GM12878 (cell line): ENCODE results near the gene CHAMP1. TPM values are rescaled to one million over a fixed set of nuclear protein-coding genes. Genes with fewer than 3 reads are reported as not detected.

Experiments
- ATAC-seq: fragments of 200-7000 bp; cut with Tn5 transposase; 3 replicates; pipeline ENCODE4 v1.9.1; 2020; ENCODE audit warnings: mild to moderate bottlenecking, moderate library complexity
- BruUV-seq: library from RNA; stranded (reverse); fragments of 400-500 nt; replicated peaks from 2 replicates; lab custom pipeline; 2021; lab: Mats Ljungman, UMichigan
- CTCF ChIA-PET: fragments of 300-600 bp; sonication (Branson Sonifier 250); formaldehyde crosslinking; extraction: SDS; loops from one replicate; lab custom pipeline; 2021; ENCODE audit warnings: inconsistent platforms; lab: Yijun Ruan, JAX
- POLR2A ChIA-PET: fragments of 350-600 bp; formaldehyde crosslinking; extraction: SDS; loops from one replicate; lab custom pipeline; 2021; ENCODE audit warnings: inconsistent platforms; lab: Charles Lee
- RAD21 ChIA-PET: fragments of 300-600 bp; sonication (Branson Sonifier 250); formaldehyde crosslinking; loops from one replicate; lab custom pipeline; 2023; ENCODE audit warnings: antibody characterized with exemption; ENCODE audit not compliant: unreplicated experiment; lab: Charles Lee
- SMC1A ChIA-PET: fragments of 300-600 bp; sonication (Branson Sonifier 250); formaldehyde crosslinking; loops from one replicate; lab custom pipeline; 2023; ENCODE audit not compliant: unreplicated experiment, uncharacterized antibody; lab: Charles Lee
- DNase-seq: peaks from one replicate; pipeline ENCODE4 v3.0.0-alpha.2; 2011; ENCODE audit warnings: low read depth, low spot score
- FAIRE-seq: peaks from 3 replicates; lab custom pipeline; 2011; peaks lifted over from hg19 to GRCh38; lab: Jason Lieb, UNC
- H2AFZ ChIP-seq: 2 replicates; pipeline ENCODE4 v1.6.0; 2011; ENCODE audit warnings: low read depth, low read length, control low read depth; ENCODE audit not compliant: control insufficient read depth
- H3K27ac ChIP-seq: 2 replicates; pipeline ENCODE4 v1.5.1; 2011; ENCODE audit warnings: control low read depth; ENCODE audit not compliant: control insufficient read depth, insufficient read depth
- H3K27me3 ChIP-seq, 2 experiments: replicated peaks in 1 of 2; 2 replicates each; pipeline versions ENCODE4 v1.6.0 to v1.6.1; 2011; ENCODE audit warnings: low read length in 1 of 2; ENCODE audit not compliant: control insufficient read depth in 2 of 2, insufficient read depth in 2 of 2
- H3K36me3 ChIP-seq, 2 experiments: 2 replicates each; pipeline ENCODE4 v1.5.1; 2011; ENCODE audit warnings: low read length in 1 of 2; ENCODE audit not compliant: control insufficient read depth in 2 of 2, insufficient read depth in 2 of 2
- H3K4me1 ChIP-seq: 2 replicates; pipeline ENCODE4 v1.6.1; 2011; ENCODE audit warnings: mild to moderate bottlenecking, low read length, moderate library complexity, mixed read lengths; ENCODE audit not compliant: control insufficient read depth, insufficient read depth
- H3K4me2 ChIP-seq: 2 replicates; pipeline ENCODE4 v1.6.0; 2011; ENCODE audit warnings: control low read depth; ENCODE audit not compliant: control insufficient read depth, insufficient read depth
- H3K4me3 ChIP-seq: fragments of 200-600 bp; sonication (generic); 2 replicates; pipeline ENCODE4 v1.5.1; 2016
- H3K79me2 ChIP-seq: 2 replicates; pipeline ENCODE4 v1.6.0; 2011; ENCODE audit warnings: low read length; ENCODE audit not compliant: control insufficient read depth, insufficient read depth
- H3K9ac ChIP-seq: 2 replicates; pipeline ENCODE4 v1.8.0; 2011; ENCODE audit warnings: low read length, control low read depth, mixed read lengths; ENCODE audit not compliant: control insufficient read depth, insufficient read depth
- H3K9me3 ChIP-seq: replicated peaks from 3 replicates; pipeline ENCODE4 v1.5.1; 2011; ENCODE audit warnings: mild to moderate bottlenecking, low read length; ENCODE audit not compliant: control insufficient read depth, insufficient read depth
- H4K20me1 ChIP-seq: 2 replicates; pipeline ENCODE4 v1.6.0; 2011; ENCODE audit not compliant: control insufficient read depth, insufficient read depth
- ASH2L ChIP-seq: fragments of 300-600, 200-600 bp; sonication (generic); IDR thresholded peaks from 2 replicates; pipeline ENCODE4 v1.6.1; 2017; ENCODE audit warnings: low read depth, mild to moderate bottlenecking, borderline replicate concordance
- CHD2 ChIP-seq: IDR thresholded peaks from 2 replicates; pipeline ENCODE4 v1.6.1; 2011; ENCODE audit warnings: low read depth, low read length, improper control_type of control experiment, borderline replicate concordance
- ESRRA ChIP-seq: IDR thresholded peaks from 2 replicates; pipeline ENCODE4 v1.6.1; 2012; ENCODE audit warnings: mild to moderate bottlenecking, low read length, improper control_type of control experiment
- ETV6 ChIP-seq, 2 experiments: fragments of 450-650 bp in 1 of 2; IDR thresholded peaks in 1 of 2; conservative IDR thresholded peaks in 1 of 2; 2 replicates each; pipeline ENCODE4 v1.6.1; 2014; ENCODE audit warnings: antibody characterized with exemption in 1 of 2, borderline replicate concordance in 1 of 2, low read depth in 1 of 2, mild to moderate bottlenecking in 1 of 2, moderate library complexity in 1 of 2
- IKZF2 ChIP-seq, 2 experiments: fragments of 450-650 bp; IDR thresholded peaks; 2 replicates each; pipeline ENCODE4 v1.6.1; 2017; ENCODE audit warnings: mild to moderate bottlenecking in 2 of 2, moderate library complexity in 2 of 2
- NFXL1 ChIP-seq: fragments of 450-650 bp; IDR thresholded peaks from 2 replicates; pipeline ENCODE4 v1.6.1; 2017; ENCODE audit warnings: antibody characterized with exemption, mild to moderate bottlenecking, borderline replicate concordance
- NR2F1 ChIP-seq: fragments of 450-650 bp; conservative IDR thresholded peaks from 2 replicates; pipeline ENCODE4 v1.6.1; 2017; ENCODE audit warnings: mild to moderate bottlenecking
- PAX5 ChIP-seq: IDR thresholded peaks from 2 replicates; pipeline ENCODE4 v1.6.1; 2011; ENCODE audit warnings: low read depth, low read length, borderline replicate concordance
- TBL1XR1 ChIP-seq: IDR thresholded peaks from 2 replicates; pipeline ENCODE4 v1.6.1; 2012; ENCODE audit warnings: low read depth, low read length, improper control_type of control experiment
- TCF7 ChIP-seq: IDR thresholded peaks from 2 replicates; pipeline ENCODE4 v1.6.1; 2014; ENCODE audit warnings: antibody characterized with exemption, borderline replicate concordance
- whole genome bisulfite sequencing: methylation state at CpG from one replicate; pipeline ENCODE4 v1.1.6; 2016; ENCODE audit warnings: low lambda C conversion rate; ENCODE audit not compliant: insufficient replicate concordance, insufficient coverage; ENCODE audit errors: missing lambda C conversion rate; 5-methylcytosine and 5-hydroxymethylcytosine counted together
- in situ Hi-C: fragments of 300-500 bp; cut with MboI; formaldehyde crosslinking; loops from 9 replicates; pipeline ENCODE4 v1.14.3; 2018; ENCODE audit warnings: mixed read lengths
- intact Hi-C: fragments of 100-400 bp; cut with micrococcal nuclease; formaldehyde crosslinking; loops from one replicate; pipeline ENCODE4 v1.14.2; 2022; ENCODE audit not compliant: unreplicated experiment
- polyA plus RNA-seq, 11 experiments: library from polyadenylated mRNA; depleted of rRNA in 4 of 11; unstranded in 6 of 11; stranded (reverse) in 5 of 11; fragments of >200 nt; fragmentation: Nextera tagmentation in 4 of 11; fragmentation: Illumina TruSeq in 1 of 11; extraction: Ambion mirVana in 4 of 11; extraction: Trizol in 1 of 11; gene quantifications; 1 replicate in 1 of 11; 2 replicates in 10 of 11; pipeline versions ENCODE4 v1.2.1 to v1.2.3, GENCODE V29; 2011 to 2016; ENCODE audit warnings: inconsistent platforms in 2 of 11, missing spikeins in 2 of 11, low read depth in 1 of 11
- total RNA-seq, 4 experiments: library from RNA; depleted of rRNA in 3 of 4; stranded (reverse); fragments of >200 nt in 3 of 4; fragmentation: Illumina TruSeq in 1 of 4; extraction: Trizol in 1 of 4; gene quantifications; 2 replicates each; pipeline versions ENCODE4 v1.2.1 to v1.2.3, GENCODE V29; 2013 to 2021
- TF ChIP-seq, protein P1 (sequence below): IDR thresholded peaks from 2 replicates; pipeline ENCODE4 v1.6.1; 2011; ENCODE audit warnings: low read depth, low read length, improper control_type of control experiment, borderline replicate concordance

The CHAMP1 gene
- total and polyA plus RNA-seq, 10 of the 15 experiments (the other 5 are each of a cell fraction or from before 2014, with no cell fraction given): 1.1 to 54.8 (median 23.9) TPM

DNA sequence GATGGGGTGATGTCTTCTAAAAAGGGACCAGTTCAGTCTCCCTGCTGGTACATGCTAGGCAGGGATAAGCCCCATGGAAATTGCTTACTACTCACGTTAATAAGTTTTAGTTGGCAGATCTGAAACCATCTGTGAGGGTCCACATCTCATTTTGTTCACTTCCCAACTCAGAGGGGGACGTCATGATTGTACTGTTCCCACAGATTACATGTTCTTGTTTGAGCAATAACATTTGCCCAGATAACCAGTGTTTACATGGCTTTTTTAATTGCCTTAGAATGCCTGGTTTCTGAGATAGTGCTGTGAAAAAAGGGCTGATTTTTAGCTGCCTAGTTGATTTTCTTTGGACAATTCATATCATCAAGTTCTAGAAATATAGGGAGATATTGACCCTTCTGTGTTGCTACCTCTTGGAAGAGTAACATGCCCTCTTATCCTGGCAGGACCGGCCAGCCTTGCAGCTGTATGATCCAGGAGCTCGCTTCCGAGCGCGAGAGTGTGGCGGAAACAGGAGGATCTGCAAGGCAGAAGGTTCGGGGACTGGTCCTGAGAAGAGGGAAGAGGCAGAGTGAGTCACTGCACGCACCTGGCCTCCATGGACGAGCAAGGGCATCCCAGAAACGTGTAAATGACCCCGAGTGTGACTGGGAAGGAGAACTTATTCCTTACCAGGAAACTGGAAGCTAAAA lies 9.8 kb upstream of the CHAMP1 start:
- no peak overlapping the region for H3K9ac ChIP-seq
- ChIA-PET SMC1A (no interaction called here), RAD21 (no interaction called here), POLR2A (no interaction called here), CTCF (no interaction called here)
- no TSS peak for BruUV-seq
- in situ Hi-C loops: no loop called here
- TF ChIP-seq ESRRA (no peak), IKZF2 (IDR thresholded peaks at IDR 0.05) (no peak), CHD2 (no peak), TBL1XR1 (no peak), ETV6 (conservative IDR thresholded peaks at IDR 0.05 in 1 of 2, IDR thresholded peaks at IDR 0.05 in 1 of 2; ENCODE audit: borderline replicate concordance in 1 of 2, low read depth in 1 of 2) (no peak), ASH2L (no peak), NFXL1 (no peak), NR2F1 (no peak), PAX5 (no peak), TCF7 (no peak)
- TF ChIP-seq, protein P1, sequence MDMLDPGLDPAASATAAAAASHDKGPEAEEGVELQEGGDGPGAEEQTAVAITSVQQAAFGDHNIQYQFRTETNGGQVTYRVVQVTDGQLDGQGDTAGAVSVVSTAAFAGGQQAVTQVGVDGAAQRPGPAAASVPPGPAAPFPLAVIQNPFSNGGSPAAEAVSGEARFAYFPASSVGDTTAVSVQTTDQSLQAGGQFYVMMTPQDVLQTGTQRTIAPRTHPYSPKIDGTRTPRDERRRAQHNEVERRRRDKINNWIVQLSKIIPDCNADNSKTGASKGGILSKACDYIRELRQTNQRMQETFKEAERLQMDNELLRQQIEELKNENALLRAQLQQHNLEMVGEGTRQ: no peak
- FAIRE-seq: no peak
- intact Hi-C loops: no loop called here
- DNase-seq: no peak
- no peaks in the 10 kb centered on the region for H3K9me3 ChIP-seq
- H4K20me1 ChIP-seq: no peaks in the 10 kb centered on the region
- H3K4me1 ChIP-seq: no peaks in the 10 kb centered on the region
- H2AFZ ChIP-seq: no peak overlapping the region
- peaks cover 12 to 18% of the 10 kb centered on the region in 2 experiments for H3K36me3 ChIP-seq
- no peak overlapping the region for H3K4me2 ChIP-seq
- no peak overlapping the region for H3K4me3 ChIP-seq
- no peak for ATAC-seq
- no peaks in the 10 kb centered on the region for H3K27me3 ChIP-seq
- no peaks in the 10 kb centered on the region for H3K79me2 ChIP-seq
- H3K27ac ChIP-seq: no peak overlapping the region
- WGBS: 96% methylated on average over 10 of the region's 13 CpGs
